GM23338 (cell line): ENCODE data around the gene USP37. TPM values are rescaled to one million over a fixed set of nuclear protein-coding genes. Genes with fewer than 3 reads are reported as not detected.

ENCODE experiments used
- ATAC-seq: fragments of 200-7000 bp; cut with Tn5 transposase; 3 replicates; pipeline ENCODE4 v1.9.1; 2020
- DNase-seq: peaks from one replicate; pipeline ENCODE4 v3.0.0-alpha.2; 2015; ENCODE audit warnings: low spot score
- H2AFZ ChIP-seq: fragments of 200-600 bp; sonication (generic); 2 replicates; pipeline ENCODE4 v1.8.0; 2016; ENCODE audit warnings: antibody characterized with exemption, mild to moderate bottlenecking, moderate library complexity
- H3F3A ChIP-seq: fragments of 200-600 bp; sonication (generic); replicated peaks from 2 replicates; pipeline ENCODE4 v1.8.0; 2017; ENCODE audit warnings: antibody characterized with exemption, mixed run types, low read depth
- H3K27ac ChIP-seq: fragments of 200-600 bp; sonication (generic); 2 replicates; pipeline ENCODE4 v1.6.1; 2016; ENCODE audit warnings: low read depth
- H3K27me3 ChIP-seq: fragments of 200-600 bp; sonication (generic); 2 replicates; pipeline ENCODE4 v1.8.0; 2016; ENCODE audit warnings: mild to moderate bottlenecking, mixed run types, moderate library complexity; ENCODE audit not compliant: insufficient read depth
- H3K36me3 ChIP-seq: fragments of 200-600 bp; sonication (generic); 2 replicates; pipeline ENCODE4 v1.8.0; 2016; ENCODE audit warnings: mild to moderate bottlenecking; ENCODE audit not compliant: insufficient read depth
- H3K4me1 ChIP-seq: fragments of 200-600 bp; sonication (generic); 2 replicates; pipeline ENCODE4 v1.8.0; 2016; ENCODE audit warnings: mild to moderate bottlenecking, moderate library complexity; ENCODE audit not compliant: insufficient read depth
- H3K4me2 ChIP-seq: fragments of 200-600 bp; sonication (generic); 2 replicates; pipeline ENCODE4 v1.7.1; 2017; ENCODE audit warnings: mixed run types
- H3K4me3 ChIP-seq: fragments of 200-600 bp; sonication (generic); 2 replicates; pipeline ENCODE4 v1.6.1; 2016; ENCODE audit warnings: mixed run types
- H3K79me2 ChIP-seq: fragments of 200-600 bp; sonication (generic); replicated peaks from 2 replicates; pipeline ENCODE4 v1.8.0; 2017; ENCODE audit warnings: mild to moderate bottlenecking; ENCODE audit not compliant: insufficient read depth
- H3K9me2 ChIP-seq: fragments of 200-600 bp; sonication (generic); 2 replicates; pipeline ENCODE4 v1.8.0; 2017; ENCODE audit not compliant: insufficient read depth
- H4K20me1 ChIP-seq: fragments of 200-600 bp; sonication (generic); replicated peaks from 2 replicates; pipeline ENCODE4 v1.8.0; 2017; ENCODE audit warnings: mild to moderate bottlenecking; ENCODE audit not compliant: insufficient read depth
- H3K27ac Mint-ChIP-seq: 2 replicates; pipeline ENCODE4 v1.8.0; 2020; ENCODE audit warnings: inconsistent platforms, mild to moderate bottlenecking, moderate library complexity, mixed read lengths
- H3K27me3 Mint-ChIP-seq: 3 replicates; pipeline ENCODE4 v1.8.0; 2022; ENCODE audit warnings: low read depth, mild to moderate bottlenecking, moderate library complexity, mixed read lengths, inconsistent platforms; ENCODE audit not compliant: insufficient read depth, poor library complexity
- H3K36me3 Mint-ChIP-seq: 3 replicates; pipeline ENCODE4 v1.8.0; 2021; ENCODE audit warnings: low read depth, mild to moderate bottlenecking, inconsistent platforms, moderate library complexity, mixed read lengths
- H3K4me1 Mint-ChIP-seq: 3 replicates; pipeline ENCODE4 v1.8.0; 2020; ENCODE audit warnings: mild to moderate bottlenecking, inconsistent platforms, mixed read lengths
- H3K4me3 Mint-ChIP-seq: 3 replicates; pipeline ENCODE4 v1.8.0; 2021; ENCODE audit warnings: moderate library complexity, mild to moderate bottlenecking, inconsistent platforms, mixed read lengths
- H3K9me3 Mint-ChIP-seq: 3 replicates; pipeline ENCODE4 v1.8.0; 2020; ENCODE audit warnings: moderate library complexity, mild to moderate bottlenecking, inconsistent platforms, mixed read lengths
- CREB1 ChIP-seq: fragments of 250-450 bp; sonication (Bioruptor Pico); IDR thresholded peaks from 2 replicates; pipeline ENCODE4 v1.5.0; 2020; ENCODE audit warnings: low read depth, mild to moderate bottlenecking, moderate library complexity
- CTCF ChIP-seq, 2 experiments: fragments of 200-600 bp in 1 of 2; sonication (generic) in 1 of 2; conservative IDR thresholded peaks; 2 replicates each; pipeline versions ENCODE4 v1.5.1 to v1.6.1; 2016 to 2017; ENCODE audit warnings: antibody characterized with exemption in 2 of 2, low read depth in 2 of 2, mild to moderate bottlenecking in 2 of 2, moderate library complexity in 1 of 2
- ETS1 ChIP-seq: IDR thresholded peaks from 2 replicates; pipeline ENCODE4 v1.6.1; 2016; ENCODE audit warnings: antibody characterized with exemption
- EZH2 ChIP-seq: fragments of 200-600 bp; sonication (generic); IDR thresholded peaks from one replicate; pipeline ENCODE4 v1.8.0; 2017; ENCODE audit warnings: antibody characterized with exemption, mild to moderate bottlenecking, low read depth; ENCODE audit not compliant: unreplicated experiment
- EZH2phosphoT487 ChIP-seq: fragments of 200-600 bp; sonication (generic); IDR thresholded peaks from one replicate; pipeline ENCODE4 v1.8.1; 2018; ENCODE audit warnings: antibody characterized with exemption; ENCODE audit not compliant: unreplicated experiment
- JUNB ChIP-seq: IDR thresholded peaks from one replicate; pipeline ENCODE4 v1.6.1; 2016; ENCODE audit warnings: antibody characterized with exemption; ENCODE audit not compliant: unreplicated experiment
- NANOG ChIP-seq: IDR thresholded peaks from 2 replicates; pipeline ENCODE4 v1.6.1; 2016; ENCODE audit warnings: antibody characterized with exemption, borderline replicate concordance
- POLR2AphosphoS5 ChIP-seq: IDR thresholded peaks from 2 replicates; pipeline ENCODE4 v1.6.1; 2016; ENCODE audit warnings: antibody characterized with exemption, low read depth
- REST ChIP-seq: IDR thresholded peaks from one replicate; pipeline ENCODE4 v1.6.1; 2018; ENCODE audit warnings: antibody characterized with exemption; ENCODE audit not compliant: unreplicated experiment
- STAT1 ChIP-seq: IDR thresholded peaks from one replicate; pipeline ENCODE4 v1.6.1; 2016; ENCODE audit warnings: antibody characterized with exemption; ENCODE audit not compliant: unreplicated experiment
- ZNF114 ChIP-seq: fragments of 250-450 bp; sonication (Bioruptor Pico); IDR thresholded peaks from 2 replicates; pipeline ENCODE4 v1.5.0; 2020; ENCODE audit warnings: mild to moderate bottlenecking, moderate library complexity
- ZNF331 ChIP-seq: fragments of 250-450 bp; sonication (Bioruptor Pico); IDR thresholded peaks from 2 replicates; pipeline ENCODE4 v1.5.0; 2020; ENCODE audit warnings: low read depth, mild to moderate bottlenecking, moderate library complexity
- ZNF462 ChIP-seq: fragments of 250-450 bp; sonication (Bioruptor Pico); IDR thresholded peaks from 2 replicates; pipeline ENCODE4 v1.5.0; 2020; ENCODE audit warnings: mild to moderate bottlenecking, moderate library complexity
- polyA plus RNA-seq: library from polyadenylated mRNA; unstranded; fragments of >200 nt; fragmentation: Nextera tagmentation; extraction: Ambion mirVana; gene quantifications from 2 replicates; pipeline ENCODE4 v1.2.1, GENCODE V29; 2016
- total RNA-seq: library from RNA; depleted of rRNA; stranded (reverse); fragments of >200 nt; shearing (Covaris generic); gene quantifications from 2 replicates; pipeline ENCODE4 v1.2.3, GENCODE V29; 2014

The USP37 gene
- total and polyA plus RNA-seq, 2 experiments from 2014 or later = 8.2 to 21.0 TPM

GRCh38 chr2:218529990-218530389 lies 38.2 kb downstream of the USP37 start:
- H3K36me3 Mint-ChIP-seq = peaks cover 73% of the 10 kb centered on the region
- H3K4me1 Mint-ChIP-seq = no peaks in the 10 kb centered on the region
- H3K4me3 ChIP-seq = no peak overlapping the region
- TF ChIP-seq CREB1 (CRISPR knock-in tag) (no peak), EZH2 (no peak), CTCF (conservative IDR thresholded peaks at IDR 0.05; ENCODE audit: low read depth in 2 of 2) (no peak), ETS1 (no peak), ZNF331 (CRISPR knock-in tag) (no peak), STAT1 (no peak), JUNB (no peak), REST (no peak), POLR2AphosphoS5 (no peak), EZH2phosphoT487 (no peak), ZNF462 (CRISPR knock-in tag) (no peak), NANOG (no peak), ZNF114 (CRISPR knock-in tag) (no peak)
- H3K36me3 ChIP-seq = peaks cover 52% of the 10 kb centered on the region
- H3K9me2 ChIP-seq = no peaks in the 10 kb centered on the region
- 0 out of 2 replicates have a peak, but pooled peaks cover 3% of the 10 kb centered on the region for H4K20me1 ChIP-seq
- H3F3A ChIP-seq = no peaks in the 10 kb centered on the region
- no peak overlapping the region for H3K4me2 ChIP-seq
- H3K79me2 ChIP-seq = no peaks in the 10 kb centered on the region
- no peak overlapping the region for H3K4me3 Mint-ChIP-seq
- H3K27ac Mint-ChIP-seq = no peak overlapping the region
- H3K27me3 Mint-ChIP-seq = no peaks in the 10 kb centered on the region
- no peak overlapping the region for H2AFZ ChIP-seq
- no peaks in the 10 kb centered on the region for H3K27me3 ChIP-seq
- peaks cover 10% of the 10 kb centered on the region; the same call in 1 of the 3 replicates for H3K9me3 Mint-ChIP-seq
- no peak for DNase-seq
- no peak overlapping the region for H3K27ac ChIP-seq
- ATAC-seq = no peak
- H3K4me1 ChIP-seq = no peaks in the 10 kb centered on the region
